Stimulated activated CD8-positive, alpha-beta memory T cell treated with anti-CD3 and anti-CD28 coated beads, Interleukin-12 subunit alpha, Interleukin-12 subunit beta, amount 100 ng/mL, for 24 hours (primary cell): ENCODE results near the gene RAP1B.

ENCODE experiments used
- DNase-seq: peaks from one replicate; pipeline ENCODE4 v3.0.0-alpha.2; 2020; ENCODE audit errors: extremely low read depth

The RAP1B gene

GRCh38 chr12:68611806-68612160 lies 1.1 kb downstream of the RAP1B start:
- DNase-seq, result no peak

GRCh38 chr12:68612202-68612601 lies 1.5 kb downstream of the RAP1B start:
- DNase-seq, result no peak

DNA sequence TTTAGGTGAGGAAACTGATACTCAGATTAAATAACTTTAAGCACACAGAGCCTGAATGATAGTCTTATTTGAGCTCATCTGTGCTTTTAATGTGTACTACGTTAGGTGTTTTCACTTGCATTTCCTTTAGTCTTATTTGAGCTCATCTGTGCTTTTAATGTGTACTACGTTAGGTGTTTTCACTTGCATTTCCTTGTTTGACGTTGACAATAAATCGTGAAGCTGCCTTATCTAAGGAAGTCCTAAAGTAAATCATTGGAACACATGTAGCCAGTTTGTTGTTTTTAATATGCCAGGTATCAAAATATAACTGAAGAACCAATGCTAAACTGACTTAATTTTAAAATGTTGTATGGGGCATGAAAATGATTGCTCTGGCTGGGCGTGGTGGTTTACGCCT lies 2.0 kb downstream of the RAP1B start:
- DNase-seq, result no peak

- DNase-seq, result no peak
Measured at GRCh38 chr12:68613209-68613904, 2.7 kb downstream of the RAP1B start.

- no peak for DNase-seq
Measured at GRCh38 chr12:68614105-68614679, 3.5 kb downstream of the RAP1B start.

GRCh38 chr12:68614769-68615168 lies 4.1 kb downstream of the RAP1B start:
- DNase-seq, result no peak

- no peak for DNase-seq
Measured at GRCh38 chr12:68617160-68617926, 6.6 kb downstream of the RAP1B start.

DNA sequence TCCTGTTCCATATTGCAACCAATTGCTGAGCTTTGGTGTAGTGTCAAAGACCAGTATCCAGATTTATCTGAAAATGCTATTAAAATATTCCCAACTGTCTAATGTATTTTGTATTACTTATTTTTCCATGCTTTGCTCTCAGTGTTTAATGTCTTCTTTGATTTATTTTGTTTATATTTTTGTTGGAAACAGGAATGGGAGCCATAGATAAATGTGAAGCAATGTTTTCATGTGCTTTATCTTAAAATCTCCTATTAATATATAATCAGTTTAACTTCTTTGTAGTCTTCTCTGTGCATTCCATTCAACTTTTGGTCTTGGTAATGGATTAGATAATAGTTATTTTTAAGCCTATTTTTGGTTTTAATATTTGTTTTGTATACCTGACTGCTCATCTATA lies 8.8 kb downstream of the RAP1B start:
- no peak for DNase-seq

- DNase-seq, result no peak
Measured at GRCh38 chr12:68620519-68621471, 10.1 kb downstream of the RAP1B start.

DNA sequence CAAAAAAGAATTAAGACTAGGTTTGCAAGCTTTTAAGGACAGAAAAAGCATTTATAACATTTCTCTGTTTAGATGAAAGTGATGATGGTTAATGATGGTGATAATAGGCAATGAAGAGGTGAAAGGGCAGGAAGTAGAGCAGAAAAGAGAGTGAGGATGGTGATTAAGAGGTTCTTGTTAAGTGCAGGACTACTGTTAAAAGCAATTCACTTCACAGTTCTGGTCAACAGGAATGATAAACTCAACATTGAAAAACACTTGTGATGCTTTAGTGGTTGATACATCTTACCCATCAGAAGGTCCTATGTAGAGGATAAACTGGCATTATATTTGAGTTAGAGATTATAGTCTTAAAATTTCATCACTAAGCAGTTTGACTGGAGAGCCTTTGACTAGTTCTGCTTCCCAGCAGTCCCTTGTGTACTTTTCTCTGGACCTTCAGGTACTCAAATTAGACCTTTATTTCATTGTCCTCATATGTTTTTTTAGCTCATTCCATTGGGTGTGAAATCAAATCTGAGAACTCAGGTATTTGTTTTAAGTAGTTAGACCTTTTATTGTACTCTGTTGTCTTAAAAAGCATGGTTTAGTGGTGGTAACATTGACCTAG lies 10.9 kb downstream of the RAP1B start:
- no peak for DNase-seq

DNA sequence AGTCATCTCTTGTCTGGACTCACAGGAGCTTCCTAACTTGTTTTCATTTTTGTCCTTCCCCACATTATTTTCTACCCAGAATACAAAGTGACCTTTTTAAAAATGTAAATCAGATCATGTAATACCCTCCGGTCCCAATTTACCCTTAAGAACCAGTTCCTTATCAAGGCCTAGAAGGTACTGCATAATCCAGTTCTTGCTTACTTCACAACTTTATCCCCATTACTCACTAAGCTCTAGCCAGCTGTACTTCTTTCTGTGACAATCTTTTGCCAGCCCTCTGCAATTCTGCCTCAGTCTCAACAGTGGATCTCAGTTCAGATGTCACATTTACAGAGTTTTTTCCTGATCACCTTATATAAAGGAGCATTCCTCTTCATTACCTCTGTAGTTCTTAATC lies 11.6 kb downstream of the RAP1B start:
- DNase-seq, result no peak

DNA sequence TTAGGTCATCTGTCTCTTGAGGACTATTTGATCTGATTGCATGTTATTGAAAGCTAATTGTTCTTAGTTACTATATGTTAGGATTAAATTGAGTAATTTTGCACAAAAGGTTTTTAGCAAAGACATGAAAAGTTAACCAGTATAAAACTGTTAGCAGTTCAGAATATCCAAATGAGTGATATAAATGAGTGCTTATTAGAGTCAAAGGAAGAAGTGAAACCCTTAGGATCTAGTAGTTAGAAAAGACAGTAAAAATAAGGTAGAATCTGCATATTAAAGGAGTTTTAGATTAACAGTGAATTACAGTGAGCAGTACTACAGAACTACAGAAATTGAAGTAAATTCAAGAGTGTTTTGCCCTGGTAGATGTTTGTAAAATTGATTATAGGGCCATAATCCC lies 12.4 kb downstream of the RAP1B start:
- DNase-seq, result no peak

DNA sequence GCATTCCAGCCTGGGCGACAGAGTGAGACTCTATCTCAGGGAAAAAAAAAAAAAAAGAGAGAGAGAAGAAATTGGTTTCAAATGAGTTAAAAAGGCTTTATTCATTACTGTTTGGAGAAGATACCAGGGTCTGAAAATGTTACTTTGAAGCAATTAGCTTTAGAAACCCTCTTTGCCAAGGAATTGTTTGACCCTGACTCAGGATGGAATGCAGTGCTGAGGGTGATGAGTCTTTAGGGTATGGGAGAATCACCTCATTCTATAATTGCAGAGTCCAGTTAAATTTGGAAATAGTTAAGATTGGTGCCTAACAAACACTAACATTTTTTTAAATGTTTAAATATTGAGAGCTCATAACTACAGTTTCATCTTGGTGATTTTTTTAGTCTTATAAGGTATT lies 13.3 kb downstream of the RAP1B start:
- no peak for DNase-seq

GRCh38 chr12:68624933-68625332 lies 14.2 kb downstream of the RAP1B start:
- DNase-seq, result no peak

GRCh38 chr12:68627673-68628319 lies 17.1 kb downstream of the RAP1B start:
- no peak for DNase-seq

DNA sequence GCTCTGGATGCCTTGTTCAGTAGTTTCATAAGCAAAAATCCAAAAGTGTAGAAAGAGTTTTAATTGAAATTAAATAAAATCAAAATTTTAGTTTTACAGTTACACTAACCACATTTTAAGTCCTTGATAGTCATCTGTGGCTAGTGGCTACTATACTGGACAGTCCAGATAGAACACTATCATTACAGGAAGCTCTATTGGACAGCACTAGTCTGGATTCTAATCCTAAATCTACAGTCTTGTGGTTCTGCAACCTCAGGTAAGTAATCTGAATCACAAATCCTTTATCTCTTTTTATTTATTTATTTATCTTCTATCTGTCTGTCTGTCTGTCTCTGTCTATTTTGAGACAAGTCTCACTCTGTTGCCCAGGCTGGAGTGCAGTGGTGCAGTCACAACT lies 18.0 kb downstream of the RAP1B start:
- DNase-seq, result no peak

GRCh38 chr12:68630050-68630449 lies 19.4 kb downstream of the RAP1B start:
- no peak for DNase-seq

DNA sequence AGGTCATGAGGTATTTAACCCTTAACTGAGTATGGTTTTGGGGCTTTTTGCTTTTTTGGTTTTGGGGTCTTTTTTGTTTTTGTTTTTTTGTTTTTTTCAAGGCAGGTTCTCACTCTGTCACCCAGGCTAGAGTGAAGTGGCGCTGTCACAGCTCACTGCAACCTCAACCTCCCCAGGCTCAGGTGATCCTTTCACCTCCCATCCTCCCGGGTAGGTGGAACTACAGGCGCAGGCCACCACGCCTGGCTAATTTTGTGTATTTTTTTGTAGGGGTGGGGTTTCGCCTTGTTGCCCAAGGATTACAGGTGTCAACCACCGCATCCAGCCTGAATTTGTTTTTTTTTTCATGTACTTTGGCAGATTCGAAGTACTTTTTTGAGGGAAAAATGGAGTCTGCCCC lies 19.9 kb downstream of the RAP1B start:
- no peak for DNase-seq

GRCh38 chr12:68631227-68631626 lies 20.5 kb downstream of the RAP1B start:
- DNase-seq, result no peak

GRCh38 chr12:68632486-68632885 lies 21.8 kb downstream of the RAP1B start:
- no peak for DNase-seq
